Small intestine (tissue), 7 donors: Measurements from ENCODE around the gene IL17A. TPM values are rescaled to one million over a fixed set of nuclear protein-coding genes. Genes with fewer than 3 reads are reported as not detected.

Source experiments
- DNase-seq, 2 donors: peaks; one replicate each; pipeline versions ENCODE4 v3.0.0 to v3.0.0-alpha.2; 2013
- FAIRE-seq: peaks from 2 replicates; lab custom pipeline; 2012; peaks lifted over from hg19 to GRCh38; lab: Jason Lieb, UNC
- H3K27ac ChIP-seq, 3 donors: one replicate each; pipeline ENCODE4 v1.5.1; 2013; ENCODE audit warnings: low read length in 2 of 3, mild to moderate bottlenecking in 2 of 3, control low read depth in 1 of 3, inconsistent platforms in 1 of 3, low read depth in 1 of 3, moderate library complexity in 1 of 3
- H3K27me3 ChIP-seq, 3 donors: one replicate each; pipeline ENCODE4 v1.6.1; 2013; ENCODE audit warnings: low read length in 3 of 3, inconsistent platforms in 1 of 3; ENCODE audit not compliant: control insufficient read depth in 3 of 3, insufficient read depth in 3 of 3
- H3K36me3 ChIP-seq, 3 donors: one replicate each; pipeline ENCODE4 v1.6.1; 2013; ENCODE audit warnings: low read length in 3 of 3, inconsistent platforms in 1 of 3, low read depth in 1 of 3, mild to moderate bottlenecking in 1 of 3, moderate library complexity in 1 of 3; ENCODE audit not compliant: control insufficient read depth in 3 of 3, insufficient read depth in 2 of 3
- H3K4me1 ChIP-seq, 3 donors: one replicate each; pipeline ENCODE4 v1.6.1; 2013; ENCODE audit warnings: low read length in 2 of 3, inconsistent platforms in 1 of 3, low read depth in 1 of 3, mild to moderate bottlenecking in 1 of 3, moderate library complexity in 1 of 3; ENCODE audit not compliant: control insufficient read depth in 3 of 3, insufficient read depth in 2 of 3
- H3K4me3 ChIP-seq, 3 donors: one replicate each; pipeline ENCODE4 v1.5.1; 2013; ENCODE audit warnings: low read length in 3 of 3, control low read depth in 1 of 3, inconsistent platforms in 1 of 3, low read depth in 1 of 3, mild to moderate bottlenecking in 1 of 3, moderate library complexity in 1 of 3
- H3K9me3 ChIP-seq, 2 donors: one replicate each; pipeline ENCODE4 v1.6.1; 2013; ENCODE audit warnings: low read depth in 1 of 2, low read length in 1 of 2; ENCODE audit not compliant: control insufficient read depth in 2 of 2, insufficient read depth in 1 of 2
- WGBS, 3 donors: extraction: QIAGEN DNeasy Blood & Tissue Kit; methylation state at CpG; one replicate each; pipeline ENCODE4 v1.1.7; 2013; 5-methylcytosine and 5-hydroxymethylcytosine counted together
- polyA plus RNA-seq, 4 donors: library from polyadenylated mRNA; stranded (reverse) in 3 of 4; unstranded in 1 of 4; fragments of 200-250 nt in 3 of 4; fragments of 120-200 nt in 1 of 4; gene quantifications; one replicate each; pipeline versions ENCODE4 v1.2.1 to v1.2.3, GENCODE V29; 2013
- donor health status: healthy with polysubstance abuse.
- donor health status: control.
- donor health status: control.
- donor health status: Bipolar disorder and iron deficiency.
- donor health status: healthy.

Gene IL17A
- polyA plus RNA-seq, 4 donors = 0.03 to 0.19 TPM; not detected in 2

DNA sequence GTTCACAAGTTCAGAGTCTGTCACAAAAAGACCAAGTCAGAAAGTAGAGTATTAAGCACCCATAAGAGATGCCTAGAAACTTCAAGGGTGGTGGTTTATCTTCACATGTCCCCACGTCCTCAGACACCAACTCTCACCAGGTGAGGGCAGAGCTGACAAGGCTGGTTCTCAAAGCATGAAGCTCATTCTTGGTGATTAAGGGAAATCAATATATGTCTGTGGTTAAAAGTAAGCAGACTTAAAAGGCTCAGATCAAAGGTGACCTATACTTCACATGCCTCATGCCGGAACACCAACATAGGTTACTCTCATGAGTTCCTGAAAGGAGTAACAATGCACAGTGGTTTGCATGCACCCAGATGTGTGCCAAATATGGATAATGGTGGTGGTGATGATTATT, 27.0 kb downstream of the IL17A start:
- no peak for FAIRE-seq
- DNase-seq = peak in 1 of 2 donors; percentile 23
- no peaks in the 10 kb centered on the region for H3K36me3 ChIP-seq
- no peaks in the 10 kb centered on the region for H3K9me3 ChIP-seq
- 34 to 49% (median 42%) methylated on average over 2 of the region's 2 CpGs for WGBS, 3 donors
- no peak overlapping the region for H3K27ac ChIP-seq
- H3K4me1 ChIP-seq = peaks cover 0 to 14% (median 0%) of the 10 kb centered on the region in 3 donors
- no peak overlapping the region for H3K4me3 ChIP-seq
- H3K27me3 ChIP-seq = no peaks in the 10 kb centered on the region

DNA sequence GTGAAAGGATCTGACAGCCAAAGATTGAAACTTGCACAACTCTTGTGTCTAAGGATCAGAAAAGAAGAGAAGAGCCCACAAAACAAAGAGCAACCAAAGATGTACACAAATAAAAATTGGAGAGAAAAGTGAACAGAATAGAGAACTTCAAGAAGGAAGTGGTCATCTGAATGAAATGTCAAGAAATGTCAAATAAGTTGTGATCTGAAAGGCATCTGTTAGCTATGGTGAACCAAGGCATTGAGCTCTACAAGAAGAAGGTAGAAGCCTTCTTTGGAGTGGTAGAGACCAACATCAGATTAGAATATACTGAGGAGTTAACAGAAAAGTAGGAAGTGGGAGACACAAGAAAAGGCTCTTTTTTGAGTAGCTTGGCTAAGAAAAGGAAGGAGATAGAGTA, 29.6 kb downstream of the IL17A start:
- H3K9me3 ChIP-seq = peaks cover 0 to 4% of the 10 kb centered on the region in 2 donors
- H3K36me3 ChIP-seq = no peaks in the 10 kb centered on the region
- no peaks in the 10 kb centered on the region for H3K27me3 ChIP-seq
- DNase-seq (no peak), FAIRE-seq (no peak)
- peaks cover 0 to 14% (median 0%) of the 10 kb centered on the region in 3 donors for H3K4me1 ChIP-seq
- no peak overlapping the region for H3K27ac ChIP-seq
- no peak overlapping the region for H3K4me3 ChIP-seq

GRCh38 chr6:52216932-52217575, 30.9 kb downstream of the IL17A start:
- 52 to 65% (median 61%) methylated on average over 5 of the region's 5 CpGs for WGBS, 3 donors
- DNase-seq (peak; percentile 54 to 70), FAIRE-seq (no peak)
- no peak overlapping the region for H3K4me3 ChIP-seq
- H3K36me3 ChIP-seq = no peaks in the 10 kb centered on the region
- peak overlapping the region in 1 of 3 donors; percentile 60 for H3K27ac ChIP-seq
- H3K9me3 ChIP-seq = peaks cover 0 to 4% of the 10 kb centered on the region in 2 donors
- peaks cover 0 to 14% (median 0%) of the 10 kb centered on the region in 3 donors for H3K4me1 ChIP-seq
- H3K27me3 ChIP-seq = no peaks in the 10 kb centered on the region

DNA sequence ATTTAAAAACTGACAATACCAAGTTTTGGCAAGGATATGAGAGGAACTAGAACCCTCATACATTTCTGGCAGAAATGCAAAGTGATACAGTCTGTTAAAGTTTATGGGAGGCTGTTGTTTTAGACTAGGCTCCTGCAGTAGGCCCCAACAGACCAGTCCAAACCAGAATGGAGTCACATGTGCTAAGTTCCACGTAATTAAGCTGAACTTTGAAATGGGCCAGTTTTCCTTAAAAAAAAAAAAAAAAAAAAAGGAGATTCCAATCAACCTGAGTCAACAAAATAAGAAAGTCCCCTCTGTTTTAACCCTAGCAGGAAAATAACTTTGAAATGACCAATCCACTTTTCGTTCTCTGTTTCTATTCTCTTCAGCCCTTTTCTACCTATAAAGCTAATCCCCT, 31.6 kb downstream of the IL17A start:
- H3K36me3 ChIP-seq = no peaks in the 10 kb centered on the region
- WGBS, 3 donors = 56 to 72% (median 66%) methylated on average over 2 of the region's 2 CpGs
- peaks cover 0 to 14% (median 0%) of the 10 kb centered on the region in 3 donors for H3K4me1 ChIP-seq
- DNase-seq (peak in 1 of 2 donors; percentile 38), FAIRE-seq (no peak)
- peak overlapping the region in 1 of 3 donors; percentile 4 for H3K27ac ChIP-seq
- peaks cover 0 to 4% of the 10 kb centered on the region in 2 donors for H3K9me3 ChIP-seq
- no peak overlapping the region for H3K4me3 ChIP-seq
- no peaks in the 10 kb centered on the region for H3K27me3 ChIP-seq

DNA sequence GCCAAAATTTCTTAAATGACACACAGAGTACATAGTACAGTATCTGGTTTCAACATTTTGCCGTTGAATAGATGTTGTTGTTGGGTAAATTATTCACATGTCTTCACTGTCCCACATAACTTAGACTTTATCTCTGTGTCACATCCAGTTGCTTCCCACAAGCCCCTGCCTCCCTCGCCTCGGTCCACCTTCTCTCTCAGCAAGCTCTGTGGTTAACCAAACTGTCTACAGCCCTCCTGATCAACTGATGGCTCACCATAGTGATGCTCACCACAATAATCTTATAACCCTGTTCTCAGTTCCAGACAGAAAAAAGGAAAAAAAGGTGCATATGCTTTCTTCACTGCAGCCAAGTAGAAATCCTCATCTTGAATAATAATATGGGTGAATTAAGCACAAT, 35.1 kb downstream of the IL17A start:
- DNase-seq = peak in 1 of 2 donors; percentile 9
- FAIRE-seq = no peak
- peaks cover 0 to 4% of the 10 kb centered on the region in 2 donors for H3K9me3 ChIP-seq
- H3K27me3 ChIP-seq = peaks cover 0 to 6% (median 0%) of the 10 kb centered on the region in 3 donors
- H3K4me1 ChIP-seq = peaks cover 0 to 14% (median 0%) of the 10 kb centered on the region in 3 donors
- H3K4me3 ChIP-seq = no peak overlapping the region
- 45 to 54% (median 47%) methylated on average over 3 of the region's 3 CpGs for WGBS, 3 donors
- no peaks in the 10 kb centered on the region for H3K36me3 ChIP-seq
- no peak overlapping the region for H3K27ac ChIP-seq

- no peaks in the 10 kb centered on the region for H3K4me1 ChIP-seq
- 67 to 88% (median 74%) methylated on average over 1 of the region's 1 CpG for WGBS, 3 donors
Measured at GRCh38 chr6:52227495-52227894, 41.3 kb downstream of the IL17A start.

DNA sequence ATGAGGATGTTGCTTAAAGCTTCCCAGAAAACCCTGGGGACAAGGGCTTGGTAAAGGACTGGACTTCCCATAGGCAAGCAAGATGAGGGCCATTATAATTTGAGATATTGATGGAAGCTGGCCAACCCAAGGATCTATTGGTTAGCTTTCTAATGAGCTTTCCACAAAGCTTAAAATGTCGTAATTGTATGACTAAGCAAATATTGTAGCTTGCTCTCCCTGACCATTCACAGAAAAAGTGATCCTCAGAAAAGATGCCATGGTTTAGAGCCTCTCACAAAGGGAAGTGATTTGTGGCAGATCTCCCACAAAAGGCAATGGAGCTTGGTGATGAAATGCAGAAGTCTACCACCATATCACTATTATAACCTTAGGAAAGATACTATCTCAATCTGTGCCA, 44.5 kb downstream of the IL17A start:
- H3K36me3 ChIP-seq = no peaks in the 10 kb centered on the region
- H3K4me3 ChIP-seq = no peak overlapping the region
- no peak for FAIRE-seq
- no peaks in the 10 kb centered on the region for H3K9me3 ChIP-seq
- H3K27ac ChIP-seq = no peak overlapping the region
- no peak for DNase-seq
- H3K4me1 ChIP-seq = peaks cover 0 to 5% (median 0%) of the 10 kb centered on the region in 3 donors
- WGBS, 3 donors = 72 to 78% (median 75%) methylated on average over 1 of the region's 1 CpG
- H3K27me3 ChIP-seq = no peaks in the 10 kb centered on the region

More at GRCh38 chr6:52227495-52227894, 41.3 kb downstream of the IL17A start:
- FAIRE-seq = no peak
- no peaks in the 10 kb centered on the region for H3K36me3 ChIP-seq
- no peak for DNase-seq
- no peaks in the 10 kb centered on the region for H3K9me3 ChIP-seq
- no peak overlapping the region for H3K27ac ChIP-seq
- H3K4me3 ChIP-seq = no peak overlapping the region
- peaks cover 0 to 6% (median 0%) of the 10 kb centered on the region in 3 donors for H3K27me3 ChIP-seq

GRCh38 chr6:52231406-52232127, 45.4 kb downstream of the IL17A start:
- Histone ChIP-seq H3K27ac (no peak overlapping the region), H3K4me1 (peaks cover 0 to 5% (median 0%) of the 10 kb centered on the region in 3 donors), H3K27me3 (no peaks in the 10 kb centered on the region), H3K36me3 (no peaks in the 10 kb centered on the region), H3K4me3 (no peak overlapping the region), H3K9me3 (no peaks in the 10 kb centered on the region)
- no peak for FAIRE-seq
- WGBS, 3 donors = 80 to 85% (median 83%) methylated on average over 8 of the region's 8 CpGs
- no peak for DNase-seq
